HG02870 (cell line): ENCODE results near the gene TEX264.
A peak's percentile ranks its signal among the peaks of the same experiment; 100 is the strongest.

Source experiments
- ATAC-seq: cut with Tn5 transposase; IDR thresholded peaks from one replicate; pipeline ENCODE4 v1.9.1; 2021; ENCODE audit warnings: mild to moderate bottlenecking, moderate library complexity; ENCODE audit not compliant: unreplicated experiment

The TEX264 gene

GRCh38 chr3:51673802-51674654 lies 3.0 kb downstream of the TEX264 start:
- ATAC-seq = no peak

DNA sequence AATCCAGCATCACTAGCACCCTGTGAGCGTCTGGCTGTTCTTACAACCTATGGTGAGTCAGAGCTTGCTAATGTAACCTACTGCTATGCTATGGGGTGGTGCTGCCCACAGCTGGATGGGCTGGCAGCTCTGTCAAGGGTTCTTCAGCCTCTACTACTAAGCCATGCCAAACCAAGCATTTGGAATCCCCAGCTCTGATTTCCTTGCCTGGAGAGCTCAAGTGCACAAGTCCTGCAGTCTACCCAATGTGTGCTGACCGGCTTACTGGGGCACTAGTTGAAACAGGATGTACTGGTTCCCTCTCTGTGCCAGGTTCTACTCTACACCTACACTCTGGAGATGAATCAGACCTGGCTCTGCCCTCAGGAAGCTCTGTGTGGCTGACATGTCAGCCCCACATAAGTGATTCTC lies 4.2 kb downstream of the TEX264 start:
- ATAC-seq = no peak

DNA sequence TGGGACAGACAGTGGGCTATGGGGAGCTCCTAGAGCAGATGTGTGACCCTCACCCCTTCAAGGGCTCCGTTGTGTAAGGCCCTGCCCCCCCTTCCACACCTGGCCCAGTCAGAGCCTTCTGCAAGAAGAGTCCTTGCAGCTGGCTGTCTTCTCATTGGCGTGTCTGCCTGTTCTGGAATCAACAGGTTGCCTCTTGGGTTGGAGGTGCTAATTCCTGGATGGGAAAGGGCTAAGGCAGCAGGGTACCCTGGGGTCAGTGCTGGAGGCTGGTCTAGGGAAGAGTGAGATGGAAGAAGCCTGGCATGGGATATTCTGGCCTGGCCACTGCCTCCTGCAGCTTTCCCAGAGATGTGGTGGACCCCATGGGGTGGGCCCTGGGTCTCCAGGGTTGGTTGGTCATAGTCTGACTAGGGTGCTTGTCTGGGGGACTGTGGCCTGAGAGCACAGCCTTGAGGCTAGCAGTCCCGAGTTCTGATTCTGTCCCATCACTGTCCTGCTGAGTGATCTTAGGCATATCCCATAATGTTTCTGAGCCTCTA lies 5.1 kb downstream of the TEX264 start:
- no peak for ATAC-seq

DNA sequence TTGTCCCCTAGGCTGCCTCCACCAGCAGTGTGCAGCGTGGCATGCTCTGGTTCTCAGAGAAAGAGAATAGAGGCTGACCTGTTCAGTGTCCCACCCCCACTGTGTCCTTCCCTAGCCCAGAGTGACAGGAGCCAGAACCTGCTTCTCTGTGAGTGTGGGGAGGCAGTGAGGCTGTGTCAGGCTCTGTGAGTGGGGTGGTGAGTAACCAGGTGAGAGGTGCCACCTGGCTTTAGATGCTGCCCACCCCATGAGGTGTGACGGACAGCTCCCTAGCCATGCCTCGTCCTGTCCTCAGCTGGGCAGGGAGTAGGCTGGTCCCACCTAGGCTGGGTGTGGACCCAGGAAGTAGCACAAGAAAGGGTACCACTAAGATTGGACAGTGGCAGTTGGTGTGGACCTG lies 6.3 kb downstream of the TEX264 start:
- ATAC-seq = no peak

- ATAC-seq = no peak
These were observed 7.1 kb downstream of the TEX264 start for GRCh38 chr3:51678186-51678585.

DNA sequence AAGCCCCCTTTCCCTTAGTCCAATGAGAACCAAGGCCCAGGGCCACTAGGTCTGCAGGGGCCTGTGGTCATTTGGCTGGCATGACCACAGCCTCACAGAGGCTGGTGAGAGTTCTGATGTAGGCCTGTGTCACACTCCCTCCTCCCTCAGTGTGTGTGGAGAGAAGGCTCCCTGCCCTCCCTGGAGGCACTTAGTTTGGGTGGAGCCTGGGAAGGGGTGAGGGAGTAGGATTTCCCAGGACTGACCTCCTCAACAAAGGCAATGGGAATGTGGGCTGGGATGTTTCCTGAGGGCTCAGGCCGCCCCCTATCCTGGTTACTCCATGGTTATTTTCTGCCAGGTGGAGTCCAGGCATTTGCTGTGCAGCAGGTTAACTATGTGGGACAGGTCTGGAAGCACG lies 7.6 kb downstream of the TEX264 start:
- no peak for ATAC-seq

- ATAC-seq = no peak
These were observed 8.3 kb downstream of the TEX264 start for GRCh38 chr3:51679318-51679717.

DNA sequence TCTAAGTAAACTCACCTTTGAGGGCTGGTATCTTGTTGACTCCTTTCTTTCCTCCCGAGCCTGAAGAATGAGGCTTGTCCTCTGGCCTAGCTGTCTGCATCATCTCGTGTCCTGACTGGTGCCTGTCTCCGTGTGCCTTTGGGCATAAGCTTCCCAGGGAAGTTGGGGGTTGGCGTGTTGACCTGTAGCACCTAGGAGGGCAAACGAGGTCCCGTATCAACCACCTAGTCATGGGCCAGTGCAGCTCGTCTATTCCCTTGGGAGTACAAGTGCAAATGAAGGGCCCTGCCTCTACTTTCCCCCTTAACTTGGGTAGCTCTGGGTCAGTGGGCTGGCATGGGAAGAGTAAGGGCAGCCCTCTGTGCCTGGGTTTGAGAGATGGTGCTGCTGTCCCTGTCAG lies 8.7 kb downstream of the TEX264 start:
- no peak for ATAC-seq

GRCh38 chr3:51680196-51680595 lies 9.1 kb downstream of the TEX264 start:
- no peak for ATAC-seq

DNA sequence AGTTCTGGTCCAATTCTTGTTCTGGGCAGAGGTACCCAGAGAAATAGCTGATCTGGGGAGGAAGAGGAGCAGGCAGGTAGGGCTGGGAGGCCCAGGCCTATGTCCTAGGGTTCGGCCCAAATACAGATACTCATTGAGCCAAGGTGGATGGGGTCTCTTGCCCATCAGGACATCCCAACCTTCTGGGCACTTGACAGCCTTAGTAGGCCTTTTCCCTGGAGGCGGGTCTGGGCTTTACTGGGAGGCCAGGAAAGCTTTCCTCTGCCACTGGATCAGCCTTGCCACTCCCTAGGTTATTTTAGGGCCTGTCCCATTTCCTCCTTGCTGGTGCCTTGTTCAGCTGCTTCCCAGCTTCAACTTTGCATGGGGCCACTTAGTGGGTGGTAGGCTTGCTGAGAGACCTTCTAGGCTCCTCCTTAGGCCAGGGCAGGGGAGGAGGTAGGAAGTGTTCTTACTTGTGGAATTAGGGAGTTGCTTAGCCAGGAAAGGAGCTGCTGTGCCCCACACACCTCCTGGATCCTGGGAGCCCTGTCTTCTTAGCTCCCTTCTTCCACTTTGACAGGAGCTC lies 9.7 kb downstream of the TEX264 start:
- no peak for ATAC-seq

- ATAC-seq = no peak
These were observed 10.4 kb downstream of the TEX264 start for GRCh38 chr3:51681453-51681852.

DNA sequence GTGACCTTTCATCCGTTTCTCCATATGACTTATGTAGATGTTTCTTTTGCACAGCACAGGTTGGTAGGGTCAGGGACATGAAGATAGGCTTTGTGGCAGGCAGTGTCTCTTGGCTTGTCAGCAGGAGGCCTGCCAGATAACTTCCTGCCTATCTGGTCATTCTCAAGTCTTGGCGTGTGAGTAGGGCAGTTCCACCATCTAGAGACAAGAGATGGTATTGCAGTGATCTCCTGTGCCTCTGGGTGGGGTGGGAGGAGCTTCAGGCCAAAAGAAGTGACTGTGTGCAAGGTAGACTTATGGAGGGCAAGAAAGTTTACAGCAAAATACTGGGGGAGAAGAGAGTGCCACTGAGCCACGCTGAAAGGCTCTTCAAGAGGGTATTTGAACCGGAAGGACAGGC lies 11.0 kb downstream of the TEX264 start:
- peak; percentile 90 for ATAC-seq

DNA sequence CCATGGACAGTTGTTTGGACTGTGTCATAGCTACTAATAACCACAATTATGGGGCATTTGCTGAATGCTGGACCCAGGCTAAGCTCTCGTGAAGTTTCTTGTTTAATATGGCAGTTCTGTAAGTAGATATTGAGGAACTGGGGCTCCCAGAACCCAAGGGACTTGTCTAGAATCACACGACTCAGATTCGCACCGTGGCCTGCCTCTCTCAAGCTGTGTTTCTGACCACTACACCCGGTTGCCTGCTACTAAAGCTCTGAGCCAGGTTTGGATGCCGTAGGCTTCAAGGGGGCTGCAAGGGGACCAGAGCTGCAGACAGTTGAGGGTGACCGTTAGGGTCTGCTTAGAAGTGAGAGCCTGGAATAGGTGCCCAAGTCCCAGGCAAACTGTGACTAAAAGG lies 11.5 kb downstream of the TEX264 start:
- no peak for ATAC-seq

- no peak for ATAC-seq
These were observed 12.5 kb downstream of the TEX264 start for GRCh38 chr3:51683566-51683965.

DNA sequence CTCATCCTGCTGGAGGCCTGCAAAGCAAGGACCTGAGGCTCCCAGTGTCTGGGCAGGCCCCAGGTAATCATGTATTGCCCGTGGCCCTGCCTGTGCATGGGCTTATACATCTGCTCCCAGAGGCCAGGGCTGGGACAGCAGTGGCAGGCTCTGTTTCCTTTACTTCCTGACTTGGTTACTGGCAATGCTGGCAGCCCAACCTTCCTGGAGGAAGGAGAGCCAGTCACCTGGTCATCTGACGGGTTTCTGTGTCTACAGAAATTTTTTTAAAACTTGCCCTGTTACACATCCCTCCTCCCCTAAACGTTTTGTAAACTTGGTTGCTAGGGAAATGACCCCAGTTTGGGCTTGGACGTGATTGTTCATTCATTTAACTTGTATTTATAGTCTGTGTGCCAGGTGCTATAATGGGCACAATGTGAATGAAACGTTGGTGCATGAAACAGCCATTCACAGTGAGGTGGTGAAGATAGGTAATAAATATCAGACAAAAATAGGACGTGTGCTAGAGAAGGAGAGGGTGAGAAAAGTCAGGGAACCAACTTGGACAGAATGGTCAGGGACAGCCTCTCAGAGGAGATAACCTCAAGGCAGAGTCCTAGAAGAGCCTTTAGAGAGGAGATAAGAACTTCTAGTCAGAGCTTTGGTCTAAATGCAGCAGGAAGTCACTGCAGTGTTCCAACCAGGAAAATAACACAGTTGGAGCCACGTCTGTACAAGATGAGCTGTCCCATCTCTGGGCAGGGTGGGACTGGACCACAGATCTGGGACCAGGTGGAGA lies 14.1 kb downstream of the TEX264 start:
- ATAC-seq = no peak

- no peak for ATAC-seq
These were observed 15.0 kb downstream of the TEX264 start for GRCh38 chr3:51686056-51686455.

DNA sequence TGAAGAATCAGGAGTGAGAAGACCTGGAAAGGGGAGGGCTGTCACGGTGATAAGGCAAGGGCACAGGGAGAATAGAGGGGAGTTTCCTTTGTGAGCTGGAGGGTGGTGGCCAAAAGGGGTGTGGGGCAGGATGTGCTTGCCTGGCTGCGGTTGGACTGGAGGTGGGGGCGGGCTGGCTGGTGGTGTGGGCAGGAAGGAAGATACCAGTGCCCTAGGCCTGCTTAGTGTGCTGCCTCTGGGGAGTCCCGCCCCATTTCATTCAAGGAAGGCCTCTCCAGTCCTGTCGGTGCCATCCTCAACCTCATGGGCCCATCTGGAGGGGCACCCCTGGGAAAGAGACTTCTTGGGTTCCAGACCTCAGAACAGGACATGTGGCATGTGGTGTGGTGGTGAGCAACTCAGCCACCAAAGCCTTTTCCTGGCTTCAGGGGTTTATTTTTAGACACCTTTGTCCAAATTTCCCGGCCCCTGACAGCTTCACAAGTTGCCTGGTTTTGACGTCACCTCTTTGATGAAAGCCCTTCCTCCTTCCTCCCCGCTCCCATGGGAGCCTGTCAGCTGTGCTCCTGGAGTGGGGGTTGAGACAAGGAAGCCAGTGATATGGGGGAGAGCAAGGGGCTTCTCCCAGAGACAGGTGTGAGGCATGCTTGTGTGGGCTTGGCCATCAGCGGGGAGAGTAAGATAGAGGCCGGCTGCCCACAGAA lies 15.6 kb downstream of the TEX264 start:
- ATAC-seq = no peak

DNA sequence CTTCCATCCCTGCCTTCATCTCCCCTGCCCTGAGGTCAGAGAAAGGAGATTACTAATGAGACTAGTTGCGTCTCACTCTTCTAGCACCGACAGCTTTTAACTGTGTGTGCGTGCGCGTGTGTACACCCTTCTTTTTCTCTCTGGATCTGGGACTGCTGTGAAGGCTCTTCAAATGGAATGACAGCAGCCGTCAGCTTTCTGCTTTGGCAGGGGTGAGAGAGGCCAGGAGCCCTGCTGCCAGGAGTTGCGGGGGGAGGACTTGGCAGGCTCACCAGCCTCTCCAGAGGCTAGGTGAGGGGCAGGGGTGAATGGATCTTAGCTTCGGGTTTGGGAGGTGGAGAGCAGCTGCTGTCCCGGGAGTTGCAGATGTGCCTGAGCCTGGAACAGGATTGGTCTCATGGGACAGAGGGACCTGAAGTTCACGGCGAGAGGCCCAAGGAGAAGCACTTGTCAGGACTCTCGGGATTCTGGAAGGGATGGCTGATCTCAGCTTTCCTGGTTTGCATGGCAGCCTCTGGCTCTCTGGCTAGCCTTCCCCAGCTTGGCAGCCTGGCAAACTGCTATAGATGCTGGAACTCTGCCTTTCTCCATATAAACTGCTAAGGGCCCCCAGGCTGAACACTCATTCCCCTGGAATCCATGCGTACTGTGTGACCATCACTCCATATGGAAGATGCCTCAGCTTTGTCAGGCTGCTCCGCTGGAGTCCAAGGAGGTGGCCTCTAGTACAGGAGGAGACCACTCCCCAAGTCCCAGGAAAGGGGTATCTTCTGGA lies 16.6 kb downstream of the TEX264 start:
- ATAC-seq = no peak

DNA sequence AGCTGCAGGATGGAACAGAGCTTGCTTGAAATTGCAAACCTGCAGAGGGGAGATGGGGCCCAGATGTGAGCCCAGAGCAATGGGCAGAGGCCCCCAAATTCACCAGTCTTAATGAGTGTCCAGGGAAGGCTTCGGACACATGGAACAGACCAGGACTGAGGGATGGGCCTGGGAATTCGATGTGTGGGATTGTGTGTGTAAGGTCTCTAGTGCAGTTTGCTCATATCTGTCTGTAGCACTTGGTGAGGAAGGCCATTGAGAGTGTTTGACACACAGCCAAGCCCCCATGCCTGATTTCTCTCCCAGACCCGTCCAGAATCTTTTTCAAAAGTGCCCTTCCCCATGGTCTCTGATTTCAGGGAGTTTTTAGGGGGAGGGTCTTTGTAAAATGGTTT lies 17.2 kb downstream of the TEX264 start:
- ATAC-seq = no peak

- ATAC-seq = no peak
These were observed 20.0 kb downstream of the TEX264 start for GRCh38 chr3:51691021-51691420.
